Epidermal melanocyte (primary cell): ENCODE data around the gene PAOX.
"Not testable (repeated sequence)": the region's sequence is repeated elsewhere in the genome, so short reads cannot be mapped to it uniquely, and the experiment has no call there.

Experiments used
- DNase-seq: peaks from one replicate; pipeline ENCODE4 v3.0.0; 2011; ENCODE audit warnings: low spot score; ENCODE audit not compliant: insufficient read length

Gene PAOX

GRCh38 chr10:133364645-133365431 lies 14.2 kb upstream of the PAOX start:
- no peak for DNase-seq

- no peak for DNase-seq
These were observed 13.5 kb upstream of the PAOX start for GRCh38 chr10:133365461-133366129.

GRCh38 chr10:133366130-133366478 lies 13.0 kb upstream of the PAOX start:
- no peak for DNase-seq

GRCh38 chr10:133366751-133367150 lies 12.3 kb upstream of the PAOX start:
- no peak for DNase-seq

GRCh38 chr10:133367461-133367860 lies 11.6 kb upstream of the PAOX start:
- DNase-seq: not testable (repeated sequence)

- no peak for DNase-seq
These were observed 10.9 kb upstream of the PAOX start for GRCh38 chr10:133368153-133368552.

GRCh38 chr10:133370030-133370786 lies 8.9 kb upstream of the PAOX start:
- no peak for DNase-seq

- DNase-seq: no peak
These were observed 6.6 kb upstream of the PAOX start for GRCh38 chr10:133372507-133372906.

- peak; percentile 100 for DNase-seq
These were observed 5.6 kb upstream of the PAOX start, which contains the start of gene ECHS1 for GRCh38 chr10:133373174-133374090. TSS of gene ECHS1 (minus strand) at chr10:133373354. CDS start at chr10:133373333, 21 bp downstream.

- no peak for DNase-seq
These were observed 3.5 kb upstream of the PAOX start for GRCh38 chr10:133375357-133376115.

- DNase-seq: not testable (repeated sequence)
These were observed 2.9 kb upstream of the PAOX start for GRCh38 chr10:133376183-133376582.

GRCh38 chr10:133377025-133377817 lies 1.8 kb upstream of the PAOX start:
- no peak for DNase-seq

- DNase-seq: no peak
These were observed 1.2 kb upstream of the PAOX start for GRCh38 chr10:133377818-133378250.

- peak; percentile 64 for DNase-seq
These were observed 588 bp upstream of the PAOX start for GRCh38 chr10:133378251-133379096.

- no peak for DNase-seq
These were observed 972 bp downstream of the PAOX start for GRCh38 chr10:133379801-133380666.

GRCh38 chr10:133381036-133381435 lies 2.0 kb downstream of the PAOX start:
- no peak for DNase-seq

- DNase-seq: no peak
These were observed 4.5 kb downstream of the PAOX start for GRCh38 chr10:133383551-133383950.

GRCh38 chr10:133384071-133384470 lies 5.0 kb downstream of the PAOX start:
- no peak for DNase-seq
